PC-3 (cell line): ENCODE measurements around the gene GLS2. TPM values are rescaled to one million over a fixed set of nuclear protein-coding genes. Genes with fewer than 3 reads are reported as not detected.
A peak's percentile ranks its signal among the peaks of the same experiment; 100 is the strongest.

Experiments used
- ATAC-seq: fragments of 200-7000 bp; cut with Tn5 transposase; 2 replicates; pipeline ENCODE4 v1.9.1; 2020; ENCODE audit warnings: mild to moderate bottlenecking, moderate library complexity
- BruUV-seq: library from RNA; stranded (reverse); fragments of 400-500 nt; replicated peaks from 2 replicates; lab custom pipeline; 2021; lab: Mats Ljungman, UMichigan
- CTCF ChIA-PET: fragments of 300-600 bp; sonication (Branson Sonifier 250); formaldehyde crosslinking; loops from one replicate; lab custom pipeline; 2022; ENCODE audit warnings: antibody characterized with exemption; lab: Charles Lee
- POLR2A ChIA-PET: fragments of 300-600 bp; sonication (Branson Sonifier 250); formaldehyde crosslinking; loops from one replicate; lab custom pipeline; 2022; ENCODE audit warnings: antibody characterized with exemption; ENCODE audit not compliant: unreplicated experiment; lab: Charles Lee
- DNase-seq: peaks from one replicate; pipeline ENCODE4 v3.0.0-alpha.2; 2015
- H2AFZ ChIP-seq: fragments of 300-600 bp; sonication (generic); 2 replicates; pipeline ENCODE4 v1.6.0; 2016; ENCODE audit warnings: antibody characterized with exemption, low read length
- H3F3A ChIP-seq: fragments of 300-600 bp; sonication (generic); one replicate; pipeline ENCODE4 v1.6.0; 2017; ENCODE audit warnings: antibody characterized with exemption, low read length, control low read depth, mild to moderate bottlenecking; ENCODE audit not compliant: unreplicated experiment
- H3K27ac ChIP-seq: fragments of 300-600 bp; sonication (generic); 2 replicates; pipeline ENCODE4 v1.5.1; 2016; ENCODE audit warnings: mild to moderate bottlenecking, low read length
- H3K27me3 ChIP-seq: fragments of 300-600 bp; sonication (generic); 2 replicates; pipeline ENCODE4 v1.6.1; 2016; ENCODE audit warnings: low read length, mixed read lengths
- H3K36me3 ChIP-seq: fragments of 300-600 bp; sonication (generic); 2 replicates; pipeline ENCODE4 v1.6.1; 2016; ENCODE audit warnings: low read depth, mixed run types, low read length, mixed read lengths
- H3K4me1 ChIP-seq: fragments of 300-600 bp; sonication (generic); 2 replicates; pipeline ENCODE4 v1.5.1; 2016; ENCODE audit warnings: low read length; ENCODE audit not compliant: insufficient read depth
- H3K4me2 ChIP-seq: fragments of 300-600 bp; sonication (generic); 2 replicates; pipeline ENCODE4 v1.6.0; 2016; ENCODE audit warnings: low read length
- H3K4me3 ChIP-seq: fragments of 300-600 bp; sonication (generic); 2 replicates; pipeline ENCODE4 v1.5.1; 2016; ENCODE audit warnings: mild to moderate bottlenecking, low read length, mixed read lengths
- H3K79me2 ChIP-seq: fragments of 300-600 bp; sonication (generic); 2 replicates; pipeline ENCODE4 v1.6.1; 2017; ENCODE audit warnings: low read length, mixed read lengths
- H3K9ac ChIP-seq: fragments of 300-600 bp; sonication (generic); 2 replicates; pipeline ENCODE4 v1.6.0; 2016; ENCODE audit warnings: mild to moderate bottlenecking, low read length
- H3K9me2 ChIP-seq: fragments of 300-600 bp; sonication (generic); replicated peaks from 2 replicates; pipeline ENCODE4 v1.6.1; 2016; ENCODE audit warnings: mixed run types, low read length, mixed read lengths
- H3K9me3 ChIP-seq: fragments of 300-600 bp; sonication (generic); 2 replicates; pipeline ENCODE4 v1.6.1; 2016; ENCODE audit warnings: low read length, mixed read lengths
- H4K20me1 ChIP-seq: fragments of 300-600 bp; sonication (generic); 2 replicates; pipeline ENCODE4 v1.6.1; 2016; ENCODE audit warnings: low read length, mixed read lengths
- EZH2 ChIP-seq: fragments of 300-600 bp; sonication (generic); IDR thresholded peaks from one replicate; pipeline ENCODE4 v1.6.1; 2017; ENCODE audit warnings: antibody characterized with exemption, mild to moderate bottlenecking, low read length; ENCODE audit not compliant: unreplicated experiment
- EZH2phosphoT487 ChIP-seq: fragments of 300-600 bp; sonication (generic); IDR thresholded peaks from 2 replicates; pipeline ENCODE4 v1.6.1; 2018; ENCODE audit warnings: mild to moderate bottlenecking, antibody characterized with exemption, low read length, borderline replicate concordance
- intact Hi-C: fragments of 100-400 bp; cut with micrococcal nuclease; formaldehyde crosslinking; loops from 2 replicates; pipeline ENCODE4 v1.9.0; 2023
- total RNA-seq: library from RNA; depleted of rRNA; stranded (reverse); fragments of >200 nt; gene quantifications from 2 replicates; pipeline ENCODE4 v1.2.3, GENCODE V29; 2014
- TF ChIP-seq, protein P1 (sequence below): fragments of 300-600 bp; sonication (generic); conservative IDR thresholded peaks from 2 replicates; pipeline ENCODE4 v1.5.1; 2017; ENCODE audit warnings: antibody characterized with exemption, low read depth, mild to moderate bottlenecking, low read length

The GLS2 gene
- total RNA-seq, 1 experiment from 2014 or later = 4.0 TPM

DNA sequence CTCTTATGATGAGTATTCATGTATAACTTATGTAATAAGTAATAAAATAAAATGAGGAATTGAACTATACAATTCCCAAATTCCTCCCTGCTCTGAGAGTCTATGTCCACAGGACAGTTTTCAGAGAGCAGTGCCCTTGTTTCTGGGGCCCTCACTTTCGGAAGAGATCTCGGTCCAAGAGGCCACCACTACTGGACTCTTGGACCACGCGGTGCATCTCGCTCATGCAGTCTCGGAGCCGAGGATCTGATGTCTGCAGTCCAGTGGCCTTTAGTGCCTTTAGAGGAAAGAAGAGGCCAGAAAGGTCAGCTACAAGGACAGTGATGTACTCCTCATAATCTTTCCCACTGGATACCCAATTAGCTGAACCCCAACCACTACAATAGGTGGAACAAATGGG, 8.3 kb downstream of the GLS2 start:
- Histone ChIP-seq H3K9me2 (no peaks in the 10 kb centered on the region), H3K79me2 (no peaks in the 10 kb centered on the region), H3K4me3 (no peak overlapping the region), H3K9ac (no peak overlapping the region), H3K4me1 (no peaks in the 10 kb centered on the region), H3K36me3 (no peaks in the 10 kb centered on the region), H4K20me1 (no peaks in the 10 kb centered on the region), H3K9me3 (no peaks in the 10 kb centered on the region), H3K4me2 (no peak overlapping the region), H3K27me3 (no peaks in the 10 kb centered on the region), H3F3A (no peaks in the 10 kb centered on the region), H3K27ac (no peak overlapping the region), H2AFZ (no peak overlapping the region)
- intact Hi-C loops = no loop called here
- TF ChIP-seq EZH2 (no peak), EZH2phosphoT487 (no peak)
- TF ChIP-seq, protein P1, sequence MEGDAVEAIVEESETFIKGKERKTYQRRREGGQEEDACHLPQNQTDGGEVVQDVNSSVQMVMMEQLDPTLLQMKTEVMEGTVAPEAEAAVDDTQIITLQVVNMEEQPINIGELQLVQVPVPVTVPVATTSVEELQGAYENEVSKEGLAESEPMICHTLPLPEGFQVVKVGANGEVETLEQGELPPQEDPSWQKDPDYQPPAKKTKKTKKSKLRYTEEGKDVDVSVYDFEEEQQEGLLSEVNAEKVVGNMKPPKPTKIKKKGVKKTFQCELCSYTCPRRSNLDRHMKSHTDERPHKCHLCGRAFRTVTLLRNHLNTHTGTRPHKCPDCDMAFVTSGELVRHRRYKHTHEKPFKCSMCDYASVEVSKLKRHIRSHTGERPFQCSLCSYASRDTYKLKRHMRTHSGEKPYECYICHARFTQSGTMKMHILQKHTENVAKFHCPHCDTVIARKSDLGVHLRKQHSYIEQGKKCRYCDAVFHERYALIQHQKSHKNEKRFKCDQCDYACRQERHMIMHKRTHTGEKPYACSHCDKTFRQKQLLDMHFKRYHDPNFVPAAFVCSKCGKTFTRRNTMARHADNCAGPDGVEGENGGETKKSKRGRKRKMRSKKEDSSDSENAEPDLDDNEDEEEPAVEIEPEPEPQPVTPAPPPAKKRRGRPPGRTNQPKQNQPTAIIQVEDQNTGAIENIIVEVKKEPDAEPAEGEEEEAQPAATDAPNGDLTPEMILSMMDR = no peak
- ATAC-seq (no peak), DNase-seq (no peak)
- BruUV-seq = no TSS peak
- ChIA-PET CTCF (no interaction called here), POLR2A (no interaction called here)

DNA sequence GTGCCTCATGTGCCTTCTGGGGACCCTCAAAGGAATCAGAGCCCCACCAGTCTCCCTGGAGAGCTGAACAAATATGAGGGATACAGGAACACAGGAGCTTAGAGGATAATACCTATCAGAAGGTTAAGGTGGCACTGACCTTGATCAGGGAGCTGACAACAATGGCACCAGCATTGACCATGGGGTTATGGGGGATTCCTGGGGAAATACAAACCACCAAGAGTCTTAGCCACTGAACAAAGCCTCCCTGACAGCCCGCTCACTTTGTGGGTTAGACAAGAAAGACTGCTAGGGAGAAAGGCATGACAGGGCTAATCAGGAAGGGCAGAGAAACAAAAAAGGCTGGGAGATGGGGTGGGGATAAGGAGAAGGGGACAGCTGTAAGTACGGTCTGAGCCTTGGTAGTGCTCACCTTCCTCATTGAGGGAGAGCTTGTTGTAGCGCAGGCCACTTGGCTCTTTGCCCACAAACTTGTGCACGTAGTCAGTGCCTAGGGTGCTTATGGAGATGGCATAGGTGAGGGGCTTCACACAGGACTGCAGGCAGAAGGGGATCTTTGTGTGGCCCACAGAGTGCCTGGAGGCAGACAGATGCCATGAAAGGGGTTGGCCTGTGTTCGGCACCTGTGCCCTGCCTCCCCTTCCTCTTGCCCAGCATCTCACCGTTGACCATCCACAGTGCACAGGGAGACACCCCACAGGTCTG, 10.3 kb downstream of the GLS2 start:
- ChIA-PET POLR2A (no interaction called here), CTCF (no interaction called here)
- no peaks in the 10 kb centered on the region for H3K79me2 ChIP-seq
- DNase-seq (no peak), ATAC-seq (no peak)
- no peaks in the 10 kb centered on the region for H3K4me1 ChIP-seq
- H4K20me1 ChIP-seq = no peaks in the 10 kb centered on the region
- intact Hi-C loops = no loop called here
- H3K27me3 ChIP-seq = no peaks in the 10 kb centered on the region
- no peak overlapping the region for H2AFZ ChIP-seq
- no peaks in the 10 kb centered on the region for H3K36me3 ChIP-seq
- H3K9me3 ChIP-seq = no peaks in the 10 kb centered on the region
- no peak overlapping the region for H3K27ac ChIP-seq
- no peak overlapping the region for H3K4me3 ChIP-seq
- TF ChIP-seq EZH2 = no peak
- TF ChIP-seq, protein P1 = no peak
- TF ChIP-seq EZH2phosphoT487 = no peak
- BruUV-seq = no TSS peak
- no peaks in the 10 kb centered on the region for H3K9me2 ChIP-seq
- H3K9ac ChIP-seq = no peak overlapping the region
- no peak overlapping the region for H3K4me2 ChIP-seq
- no peaks in the 10 kb centered on the region for H3F3A ChIP-seq

DNA sequence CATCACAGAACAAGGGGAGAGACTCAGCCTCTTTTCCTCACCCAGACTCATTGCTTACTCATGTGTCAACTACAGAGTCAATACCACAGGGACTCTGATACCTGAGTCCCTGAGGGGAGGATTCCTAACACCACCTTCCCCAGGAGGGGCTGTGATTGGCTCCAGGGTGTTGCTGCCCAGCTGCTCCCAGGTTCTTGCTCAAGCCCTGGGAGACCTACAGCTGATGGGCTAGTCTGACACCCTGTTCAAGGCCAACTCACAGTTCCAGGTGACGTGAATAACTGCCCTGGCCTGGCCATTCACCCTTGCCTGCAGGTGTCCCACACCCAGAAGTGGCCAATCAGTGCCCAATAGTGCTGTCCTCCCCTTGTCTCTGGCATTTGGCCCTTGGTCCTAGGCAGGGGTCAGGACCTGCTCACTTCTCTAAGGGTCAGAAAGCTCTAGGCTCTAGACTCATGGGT, 11.0 kb downstream of the GLS2 start:
- no peaks in the 10 kb centered on the region for H3K36me3 ChIP-seq
- no peaks in the 10 kb centered on the region for H4K20me1 ChIP-seq
- ChIA-PET POLR2A (no interaction called here), CTCF (no interaction called here)
- intact Hi-C loops = no loop called here
- H3K4me1 ChIP-seq = no peaks in the 10 kb centered on the region
- no peak for TF ChIP-seq EZH2
- DNase-seq (peak; percentile 40), ATAC-seq (peak; percentile 29; the same call in 1 of the 2 replicates)
- H3K79me2 ChIP-seq = no peaks in the 10 kb centered on the region
- H3K27me3 ChIP-seq = no peaks in the 10 kb centered on the region
- H3K9me3 ChIP-seq = no peaks in the 10 kb centered on the region
- no peak overlapping the region for H3K4me3 ChIP-seq
- BruUV-seq = no TSS peak
- no peak overlapping the region for H3K9ac ChIP-seq
- H2AFZ ChIP-seq = no peak overlapping the region
- no peaks in the 10 kb centered on the region for H3K9me2 ChIP-seq
- no peak overlapping the region for H3K27ac ChIP-seq
- H3F3A ChIP-seq = no peaks in the 10 kb centered on the region
- H3K4me2 ChIP-seq = no peak overlapping the region
